Measurements from ENCODE around the gene ITPKC.

Gene ITPKC

GRCh38 chr19:40690693-40691420 is 26.1 kb upstream of the ITPKC start:
- peak; percentile 93 to 94 for DNase-seq

- DNase-seq, result peak; percentile 35 to 41
Measured at GRCh38 chr19:40691421-40692211, 25.3 kb upstream of the ITPKC start.

- no peak for DNase-seq
Measured at GRCh38 chr19:40692212-40692551, 24.7 kb upstream of the ITPKC start.

GRCh38 chr19:40693150-40693788 is 23.6 kb upstream of the ITPKC start:
- no peak for DNase-seq

- DNase-seq, result no peak
Measured at GRCh38 chr19:40693896-40694295, 23.0 kb upstream of the ITPKC start.

- DNase-seq, result no peak
Measured at GRCh38 chr19:40695881-40696280, 21.0 kb upstream of the ITPKC start.

GRCh38 chr19:40697007-40697406 is 19.9 kb upstream of the ITPKC start:
- no peak for DNase-seq

- no peak for DNase-seq
Measured at GRCh38 chr19:40700083-40700482, 16.8 kb upstream of the ITPKC start.

- no peak for DNase-seq
Measured at GRCh38 chr19:40701758-40702157, 15.2 kb upstream of the ITPKC start.

GRCh38 chr19:40702337-40703012 is 14.4 kb upstream of the ITPKC start:
- DNase-seq, result no peak

- DNase-seq, result no peak
Measured at GRCh38 chr19:40703029-40703755, 13.7 kb upstream of the ITPKC start.

GRCh38 chr19:40704491-40705361 is 12.2 kb upstream of the ITPKC start:
- DNase-seq, result no peak

- no peak for DNase-seq
Measured at GRCh38 chr19:40705362-40705651, 11.6 kb upstream of the ITPKC start.

- no peak for DNase-seq
Measured at GRCh38 chr19:40705950-40706619, 10.8 kb upstream of the ITPKC start.

- DNase-seq, result no peak
Measured at GRCh38 chr19:40707615-40708014, 9.3 kb upstream of the ITPKC start.

GRCh38 chr19:40709817-40710216 is 7.1 kb upstream of the ITPKC start:
- DNase-seq, result no peak

- no peak for DNase-seq
Measured at GRCh38 chr19:40713939-40714338, 3.0 kb upstream of the ITPKC start.

GRCh38 chr19:40714441-40715299 is 2.2 kb upstream of the ITPKC start:
- peak; percentile 96 to 97 for DNase-seq

GRCh38 chr19:40716031-40716481 is 856 bp upstream of the ITPKC start:
- peak in 1 of 2 experiments; percentile 83 for DNase-seq

- DNase-seq, result no peak
Measured at GRCh38 chr19:40717325-40717879, 490 bp downstream of the ITPKC start.
